GM10266 (cell line): ENCODE results near the gene TMEM116.
"Not testable (repeated sequence)": the region's sequence is repeated elsewhere in the genome, so short reads cannot be mapped to it uniquely, and the experiment has no call there.

Experiments
- DNase-seq: peaks from one replicate; pipeline ENCODE4 v3.0.0; 2012; ENCODE audit errors: extremely low spot score
- CTCF ChIP-seq: IDR thresholded peaks from 2 replicates; pipeline ENCODE4 v1.5.1; 2012; ENCODE audit warnings: mild to moderate bottlenecking, low read depth; ENCODE audit not compliant: control insufficient read depth, insufficient read depth; ENCODE audit errors: missing control alignments

Gene TMEM116

GRCh38 chr12:111971800-111972199 is 41.2 kb downstream of the TMEM116 start:
- no peak for DNase-seq
- no peak for TF ChIP-seq CTCF

GRCh38 chr12:111964935-111965334 is 48.0 kb downstream of the TMEM116 start:
- no peak for TF ChIP-seq CTCF
- DNase-seq = no peak

- not testable (repeated sequence) for DNase-seq
These were observed 53.4 kb downstream of the TMEM116 start for GRCh38 chr12:111959518-111959917.

- not testable (repeated sequence) for DNase-seq
These were observed 55.7 kb downstream of the TMEM116 start for GRCh38 chr12:111957224-111957623.

- DNase-seq = no peak
- no peak for TF ChIP-seq CTCF
These were observed 58.0 kb downstream of the TMEM116 start for GRCh38 chr12:111954969-111955368.

GRCh38 chr12:111953455-111953854 is 59.5 kb downstream of the TMEM116 start:
- TF ChIP-seq CTCF = no peak
- DNase-seq = no peak

GRCh38 chr12:111952084-111952787 is 60.7 kb downstream of the TMEM116 start:
- not testable (repeated sequence) for DNase-seq

GRCh38 chr12:111950961-111951676 is 61.8 kb downstream of the TMEM116 start:
- not testable (repeated sequence) for DNase-seq

GRCh38 chr12:111943929-111944328 is 69.0 kb downstream of the TMEM116 start:
- DNase-seq = no peak
- TF ChIP-seq CTCF = no peak
